HuH-7 (cell line): ENCODE measurements around the gene HYI.

ENCODE experiments used
- DNase-seq: peaks from one replicate; pipeline ENCODE4 v3.0.0; 2011; ENCODE audit warnings: low spot score

The HYI gene

DNA sequence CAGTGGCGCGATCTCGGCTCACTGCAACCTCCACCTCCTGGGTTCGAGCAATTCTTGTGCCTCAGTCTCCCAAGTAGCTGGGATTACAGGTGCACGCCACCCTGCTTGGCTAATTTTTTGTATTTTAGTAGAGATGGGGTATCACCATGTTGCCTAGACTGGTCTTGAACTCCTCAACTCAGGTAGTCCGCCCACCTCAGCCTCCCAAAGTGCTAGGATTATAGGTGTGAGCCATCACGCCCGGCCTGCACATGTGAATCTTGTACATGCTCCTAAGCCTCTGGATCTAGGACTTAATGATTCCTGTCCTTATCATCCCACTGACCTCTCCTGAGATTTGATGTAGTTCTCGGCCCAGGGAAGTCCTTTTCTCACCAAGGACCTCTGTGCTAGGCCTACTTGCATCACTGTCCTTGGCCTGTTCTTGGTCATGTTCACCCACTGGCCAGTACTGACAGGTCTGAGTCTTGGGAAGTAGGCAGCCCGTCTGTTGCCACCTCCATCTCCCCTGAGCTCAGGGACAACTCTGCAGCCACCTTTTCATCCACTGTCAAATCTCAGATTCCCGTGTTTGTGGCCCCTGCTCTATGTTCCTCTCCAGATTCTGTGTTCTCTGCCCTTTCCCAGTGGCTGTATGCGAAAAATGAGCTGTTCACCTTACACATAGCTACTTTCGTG is 9.4 kb downstream of the HYI start:
- no peak for DNase-seq

DNA sequence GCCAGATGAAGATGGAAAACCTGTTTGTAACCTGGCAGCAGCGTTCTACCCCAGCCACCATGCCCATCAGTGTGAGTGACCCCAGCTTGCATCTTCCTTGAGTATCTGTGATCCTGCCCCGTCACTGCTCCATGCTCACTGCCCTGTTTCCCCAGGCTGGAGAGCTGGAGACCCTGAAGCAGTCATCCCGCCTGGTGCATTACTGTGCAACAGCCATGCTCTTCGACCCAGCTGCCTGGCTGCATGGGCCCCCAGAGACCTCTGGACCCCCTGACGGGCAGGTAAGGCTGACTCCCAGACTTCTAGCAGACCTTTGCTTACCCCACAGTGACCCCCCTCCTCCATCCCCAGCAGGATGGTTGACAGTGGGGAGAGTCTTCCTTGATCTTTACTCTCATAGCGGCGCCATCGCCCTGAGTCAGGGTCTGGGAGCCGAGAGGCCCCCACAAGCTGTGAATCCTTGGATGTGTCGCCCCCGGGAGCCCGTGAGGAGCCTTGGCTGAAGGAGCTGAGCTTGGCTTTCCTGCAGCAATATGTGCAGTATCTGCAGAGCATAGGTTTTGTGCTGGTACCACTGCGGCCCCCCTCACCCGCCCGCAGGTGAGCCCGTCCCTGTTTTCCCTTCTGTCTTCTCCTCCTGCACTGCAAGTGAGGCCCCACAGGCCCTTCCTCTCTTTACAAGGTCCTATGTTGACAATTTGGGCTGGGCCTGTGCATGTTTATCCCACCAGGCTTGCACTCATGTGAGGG is 10.4 kb downstream of the HYI start:
- DNase-seq: no peak

DNA sequence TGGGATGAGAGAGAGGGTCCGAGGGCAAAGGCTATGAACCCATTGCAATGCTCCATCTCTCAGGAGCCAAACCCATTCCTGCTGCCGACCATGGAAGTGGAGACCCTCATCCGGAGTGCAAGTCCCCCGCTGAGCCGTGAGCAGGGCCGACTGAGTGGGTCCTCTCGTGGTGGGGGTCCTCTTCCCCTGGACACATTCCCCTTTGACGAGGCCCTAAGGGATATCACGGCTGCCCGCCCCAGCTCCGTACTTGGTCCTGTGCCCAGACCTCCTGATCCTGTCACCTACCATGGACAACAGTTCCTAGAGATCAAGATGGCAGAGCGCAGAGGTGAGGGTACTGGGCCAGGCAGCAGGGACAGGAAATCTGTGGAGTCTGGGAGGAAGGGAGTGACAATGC is 11.0 kb downstream of the HYI start:
- DNase-seq: no peak

DNA sequence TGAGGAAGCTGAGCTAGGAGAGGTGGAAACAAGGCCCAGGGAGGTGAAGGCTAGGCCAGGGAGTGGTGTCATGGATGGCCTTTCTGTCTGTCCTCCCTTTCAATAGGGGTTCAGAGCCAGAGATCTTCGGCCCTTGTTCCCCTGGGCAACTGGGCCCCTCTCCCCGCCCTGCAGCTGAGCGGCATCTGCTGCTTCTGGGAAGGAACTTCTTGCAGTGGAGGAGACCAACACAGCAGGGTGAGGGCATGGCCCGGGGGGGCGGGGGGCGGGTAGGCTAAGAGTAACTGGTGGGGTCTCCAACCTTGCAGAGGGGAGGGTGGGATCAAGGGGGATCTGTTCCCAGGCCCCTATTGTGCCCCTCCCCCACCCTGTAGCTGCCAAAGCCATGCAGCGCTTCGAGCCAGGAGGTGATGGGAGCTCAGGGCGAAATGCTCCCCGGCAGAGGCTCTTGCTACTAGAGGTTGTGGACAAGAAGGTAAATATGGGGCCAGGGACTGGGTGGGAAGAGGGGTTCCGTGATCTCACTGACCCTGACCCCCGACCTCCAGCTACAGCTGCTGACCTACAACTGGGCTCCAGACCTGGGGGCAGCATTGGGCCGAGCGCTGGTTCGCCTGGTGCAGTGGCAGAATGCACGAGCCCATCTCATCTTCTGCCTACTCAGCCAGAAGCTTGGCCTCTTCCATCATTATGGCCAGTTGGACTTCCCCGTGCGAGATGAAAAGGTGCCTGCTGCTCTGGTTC is 11.7 kb downstream of the HYI start:
- no peak for DNase-seq

DNA sequence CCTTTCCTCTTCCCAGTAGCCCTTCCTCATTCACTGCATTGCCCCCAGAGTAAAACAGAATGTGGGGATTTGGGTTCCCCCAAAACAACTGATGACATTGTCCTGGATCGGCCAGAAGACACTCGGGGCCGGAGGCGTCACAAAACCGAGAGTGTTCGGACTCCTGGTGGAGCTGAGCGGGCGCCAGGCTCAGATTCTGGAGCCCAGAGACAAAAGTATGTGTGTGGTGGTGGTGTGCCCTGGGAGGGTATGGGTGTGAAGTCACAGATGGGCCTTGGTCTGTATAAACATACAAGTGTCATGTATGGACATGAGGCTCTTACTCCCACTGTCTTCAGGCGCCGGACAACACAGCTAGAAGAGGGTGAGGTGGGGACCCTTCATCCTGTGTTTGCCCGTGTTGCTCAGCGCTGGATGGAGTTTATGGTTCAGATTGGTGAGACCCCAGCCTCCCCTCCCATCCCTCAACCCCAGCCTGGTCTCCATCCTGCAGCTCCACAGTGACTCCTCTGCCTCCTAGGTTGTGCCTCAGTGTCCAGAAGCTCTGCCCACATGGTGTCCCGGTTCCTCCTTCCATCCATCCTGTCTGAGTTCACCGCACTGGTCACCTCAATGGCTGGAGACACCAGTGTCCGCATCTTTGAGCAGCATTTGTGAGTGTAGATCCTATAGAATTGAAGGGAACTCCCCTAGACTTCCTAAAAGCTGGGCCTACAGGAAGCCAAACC is 12.4 kb downstream of the HYI start:
- DNase-seq: no peak

DNA sequence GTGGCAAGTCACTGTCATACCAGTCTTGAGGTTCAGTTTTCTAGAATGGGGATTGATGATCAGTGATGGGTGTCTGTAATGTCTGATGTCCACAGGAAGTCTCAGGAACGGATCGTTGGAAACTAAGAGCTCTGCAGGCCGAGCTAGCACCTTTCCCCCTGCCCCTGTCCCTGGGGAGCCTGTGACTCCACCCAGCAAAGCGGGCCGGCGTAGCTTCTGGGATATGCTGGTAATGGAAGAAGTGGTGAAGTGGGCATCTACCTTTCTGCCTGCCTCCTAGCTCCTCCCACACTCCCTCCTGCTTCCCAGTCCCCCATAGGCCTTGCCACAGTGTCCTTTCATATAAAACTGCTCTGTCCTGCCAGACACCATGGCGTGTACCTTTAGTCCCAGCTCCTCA is 13.4 kb downstream of the HYI start:
- no peak for DNase-seq

DNA sequence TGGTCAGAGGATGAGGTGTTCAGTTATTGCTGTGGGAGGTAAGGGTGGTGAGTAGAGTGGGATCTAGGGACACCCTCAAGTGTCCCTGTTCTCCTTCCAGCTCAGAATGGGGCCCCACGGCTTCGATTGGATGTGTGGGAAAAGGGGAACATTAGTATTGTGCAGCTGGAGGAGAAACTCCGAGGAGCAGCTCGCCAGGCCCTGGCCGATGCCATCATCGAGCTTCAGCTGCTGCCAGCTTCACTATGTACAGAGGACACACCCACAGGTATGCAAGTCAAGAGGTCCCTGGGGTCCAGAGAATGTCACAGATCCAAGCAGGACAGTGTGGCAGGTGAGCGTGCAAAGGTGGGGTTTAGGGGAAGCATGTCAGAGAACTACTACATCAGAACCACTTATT is 13.9 kb downstream of the HYI start:
- no peak for DNase-seq

DNA sequence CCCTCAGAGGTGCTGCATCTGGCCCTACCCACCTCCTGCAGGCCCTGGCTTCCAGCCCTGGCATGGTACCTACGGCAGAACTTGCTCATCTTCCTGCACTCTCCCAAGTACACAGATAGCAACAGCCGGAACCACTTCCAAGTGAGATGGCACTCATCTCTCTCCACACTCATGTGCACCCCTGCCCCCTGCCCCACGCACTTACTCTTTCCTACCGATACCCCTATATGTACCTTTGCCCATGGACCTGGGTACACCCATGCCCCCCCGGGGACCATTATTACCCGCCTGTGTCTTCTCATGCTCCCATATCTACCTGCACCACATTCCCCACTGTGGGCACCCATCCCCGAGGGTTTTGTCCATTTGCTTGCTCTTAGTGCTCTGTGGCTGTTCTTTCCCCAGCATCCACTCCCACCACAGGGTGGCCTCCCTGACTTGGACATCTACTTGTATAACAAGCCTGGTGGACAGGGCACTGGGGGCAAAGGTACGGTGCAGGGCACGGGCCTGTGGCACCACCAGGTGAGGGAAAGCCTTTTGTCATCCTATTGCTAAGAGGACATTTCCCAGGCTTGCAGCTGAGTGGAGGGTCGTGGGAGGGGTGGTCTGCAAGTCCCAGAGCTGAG is 14.7 kb downstream of the HYI start:
- no peak for DNase-seq

DNA sequence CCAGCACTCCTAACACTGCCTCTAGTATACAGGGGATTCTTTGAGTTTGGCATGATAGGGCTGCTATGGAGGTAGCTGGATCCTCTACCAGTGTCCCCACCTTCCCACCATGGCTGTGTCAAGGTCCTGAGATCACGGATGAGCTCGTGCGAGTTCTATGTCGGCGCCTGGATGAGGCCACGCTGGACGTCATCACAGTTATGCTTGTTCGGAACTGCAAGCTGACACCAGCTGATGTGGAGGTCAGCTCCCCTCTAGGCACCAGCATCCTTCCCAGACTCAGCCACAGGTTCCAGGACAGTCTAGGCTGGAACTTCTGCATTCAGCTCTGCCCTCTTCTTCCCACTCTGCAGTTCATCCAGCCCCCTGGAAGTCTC is 15.2 kb downstream of the HYI start:
- DNase-seq: no peak

DNA sequence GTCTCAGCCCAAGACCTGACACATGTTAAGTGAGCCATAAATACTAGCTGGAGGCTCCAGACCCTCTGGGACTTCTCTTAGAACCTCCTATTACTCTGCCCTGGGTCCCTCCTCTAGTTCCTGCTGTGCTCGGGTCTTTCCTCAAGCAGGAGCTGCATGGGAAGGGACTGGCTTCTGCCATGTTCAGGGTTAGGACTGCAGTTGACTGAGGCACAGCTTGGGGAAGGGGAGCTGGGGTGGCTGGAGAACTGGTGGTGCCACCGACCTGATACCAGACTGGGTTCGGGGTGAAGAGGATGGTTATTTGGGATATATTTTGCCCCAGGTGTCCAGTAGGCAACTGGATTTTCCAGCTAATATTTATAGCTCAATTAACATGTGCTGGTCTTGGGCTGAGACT is 15.7 kb downstream of the HYI start:
- DNase-seq: no peak

DNA sequence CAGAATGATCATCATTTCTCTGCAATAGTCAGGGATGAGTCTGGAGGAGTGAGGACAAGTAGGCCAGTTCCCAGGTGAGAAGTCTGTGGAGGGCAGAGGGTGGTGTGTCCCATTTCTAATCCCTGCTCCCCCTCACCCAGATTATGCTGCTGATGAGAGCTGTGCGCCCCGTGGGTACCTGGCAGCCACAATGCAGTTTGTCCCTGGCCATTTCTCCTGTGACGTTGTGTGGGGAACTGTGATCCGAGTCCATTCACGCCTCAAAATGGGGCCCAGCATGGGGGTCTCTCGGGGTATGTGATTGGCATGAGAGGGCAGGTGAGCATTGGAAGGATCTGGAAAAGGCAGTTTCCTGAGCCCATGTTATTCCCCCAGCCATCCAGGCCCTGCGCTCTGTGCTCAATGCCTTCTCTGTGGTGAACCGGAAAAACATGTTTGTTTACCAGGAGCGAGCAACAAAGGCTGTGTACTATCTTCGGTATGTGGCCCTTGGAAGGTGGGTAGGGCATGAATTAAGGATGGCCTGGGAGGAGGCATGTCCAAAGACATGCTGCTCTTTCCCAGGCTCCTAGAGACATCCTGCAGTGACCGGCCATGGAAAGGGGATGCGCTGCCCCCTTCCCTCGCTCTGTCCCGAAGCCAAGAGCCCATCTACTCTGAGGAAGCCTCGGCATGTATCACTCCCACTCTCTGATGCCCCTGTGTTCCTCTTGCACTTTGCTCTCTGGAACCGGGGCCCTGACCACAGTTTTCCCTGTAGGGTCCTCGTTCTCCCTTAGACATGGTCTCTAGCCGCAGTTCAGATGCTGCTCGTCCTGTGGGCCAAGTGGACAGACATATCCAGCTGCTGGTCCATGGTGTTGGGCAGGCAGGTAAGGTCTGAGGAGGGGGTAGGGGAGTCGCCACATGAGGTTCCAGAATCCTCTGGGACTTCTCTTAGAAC is 16.4 kb downstream of the HYI start:
- no peak for DNase-seq

DNA sequence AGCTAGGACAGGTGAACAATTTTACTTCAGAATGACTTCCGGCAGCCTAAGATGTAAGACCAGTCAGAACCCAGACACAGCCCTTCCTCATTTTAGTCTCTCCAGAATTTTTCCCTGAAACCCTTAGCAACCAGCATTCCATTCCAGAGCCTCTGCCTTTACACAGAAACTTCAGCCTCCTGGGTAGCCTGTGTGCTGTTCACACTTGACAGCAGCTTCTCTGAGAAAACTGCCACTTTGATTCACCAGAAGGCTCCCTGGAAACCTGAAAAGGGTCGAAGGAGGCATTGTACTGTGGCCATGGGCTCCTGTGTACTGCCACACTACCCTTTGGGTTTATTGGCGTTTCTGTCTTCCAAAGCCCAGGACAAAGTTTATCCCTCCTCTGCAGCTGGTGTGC is 17.4 kb downstream of the HYI start:
- DNase-seq: no peak

DNA sequence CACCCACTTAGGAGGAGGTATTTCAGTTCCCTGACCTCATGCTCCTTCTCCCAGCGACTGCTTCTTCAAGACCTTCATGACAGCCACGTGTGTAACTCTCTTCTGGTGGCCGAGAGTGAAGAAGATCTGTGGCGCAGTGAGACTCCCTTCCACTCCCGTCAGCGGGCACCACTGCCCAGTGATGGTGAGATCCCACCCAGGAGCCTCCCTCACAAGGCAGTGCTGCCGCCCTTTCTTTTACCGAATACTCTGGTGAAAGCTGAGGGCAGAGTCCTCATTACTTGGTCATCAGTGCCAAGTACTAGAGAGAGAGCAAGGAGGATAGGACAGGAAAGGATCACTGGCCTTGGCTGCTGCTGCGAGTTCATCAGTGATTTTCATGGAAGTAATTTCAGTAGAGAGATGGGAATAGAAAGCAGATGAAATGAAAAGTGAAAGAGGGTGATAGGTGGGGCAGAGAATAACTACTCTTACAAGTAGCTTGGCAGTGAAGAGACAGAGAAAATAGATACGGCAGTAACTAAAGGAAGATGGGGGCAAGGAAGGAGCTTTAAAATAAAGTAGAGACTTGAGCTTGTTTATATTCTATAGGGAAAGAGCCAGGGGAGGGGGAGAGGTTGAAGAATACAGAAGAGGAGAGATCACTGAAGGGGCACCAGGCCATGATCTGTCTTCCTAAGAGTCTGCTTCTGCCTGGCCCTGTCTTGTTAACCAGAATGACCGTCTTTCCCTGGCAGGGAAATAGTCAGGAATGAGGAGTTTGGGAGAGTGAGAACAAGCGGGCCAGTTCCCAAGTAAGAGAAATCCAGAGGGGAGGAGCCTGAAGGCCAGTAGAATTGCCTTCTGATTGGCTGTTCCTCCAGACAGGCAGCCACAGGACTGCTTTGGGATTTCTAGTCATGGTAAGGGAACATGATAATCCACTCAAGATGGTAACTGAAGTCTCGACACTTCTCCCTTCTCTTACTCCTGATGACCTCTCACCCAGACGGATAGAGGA is 18.3 kb downstream of the HYI start:
- no peak for DNase-seq

DNA sequence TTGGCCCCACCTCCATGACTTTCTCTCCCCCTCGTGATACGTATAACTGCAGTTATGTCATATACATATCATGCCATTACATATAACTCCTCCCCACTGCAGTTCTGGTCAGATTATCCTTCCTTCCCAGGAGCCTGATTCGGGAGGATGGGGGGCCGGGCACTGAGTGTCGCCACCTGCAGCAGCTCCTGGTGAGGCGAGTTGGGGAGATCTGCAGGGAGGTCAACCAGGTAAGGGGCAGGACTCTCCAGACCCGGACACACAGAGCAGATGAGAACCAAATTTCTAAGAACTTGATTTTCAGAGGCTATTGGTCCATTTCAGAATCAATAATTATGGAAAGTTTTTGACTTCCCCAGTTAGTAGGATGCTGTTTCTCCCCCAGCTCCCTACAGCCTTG is 19.5 kb downstream of the HYI start:
- no peak for DNase-seq

DNA sequence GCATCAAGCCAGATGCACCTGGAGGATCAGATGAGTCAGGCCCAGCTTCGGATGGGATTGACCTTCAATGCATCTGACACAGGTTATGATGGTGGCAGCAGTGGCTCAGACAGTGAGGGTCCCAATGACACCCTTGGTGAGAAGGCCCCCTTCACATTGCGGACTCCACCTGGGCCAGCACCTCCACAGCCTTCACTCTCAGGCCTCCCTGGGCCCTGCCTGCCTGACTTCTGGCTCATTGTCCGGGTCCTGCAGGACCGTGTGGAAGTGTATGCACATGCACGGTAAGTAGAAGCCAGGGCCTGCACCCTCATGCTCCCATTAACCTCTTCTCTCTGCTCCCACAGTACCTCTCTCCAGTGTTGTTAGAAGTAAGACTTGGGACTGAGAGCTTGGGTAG is 20.8 kb downstream of the HYI start:
- no peak for DNase-seq

DNA sequence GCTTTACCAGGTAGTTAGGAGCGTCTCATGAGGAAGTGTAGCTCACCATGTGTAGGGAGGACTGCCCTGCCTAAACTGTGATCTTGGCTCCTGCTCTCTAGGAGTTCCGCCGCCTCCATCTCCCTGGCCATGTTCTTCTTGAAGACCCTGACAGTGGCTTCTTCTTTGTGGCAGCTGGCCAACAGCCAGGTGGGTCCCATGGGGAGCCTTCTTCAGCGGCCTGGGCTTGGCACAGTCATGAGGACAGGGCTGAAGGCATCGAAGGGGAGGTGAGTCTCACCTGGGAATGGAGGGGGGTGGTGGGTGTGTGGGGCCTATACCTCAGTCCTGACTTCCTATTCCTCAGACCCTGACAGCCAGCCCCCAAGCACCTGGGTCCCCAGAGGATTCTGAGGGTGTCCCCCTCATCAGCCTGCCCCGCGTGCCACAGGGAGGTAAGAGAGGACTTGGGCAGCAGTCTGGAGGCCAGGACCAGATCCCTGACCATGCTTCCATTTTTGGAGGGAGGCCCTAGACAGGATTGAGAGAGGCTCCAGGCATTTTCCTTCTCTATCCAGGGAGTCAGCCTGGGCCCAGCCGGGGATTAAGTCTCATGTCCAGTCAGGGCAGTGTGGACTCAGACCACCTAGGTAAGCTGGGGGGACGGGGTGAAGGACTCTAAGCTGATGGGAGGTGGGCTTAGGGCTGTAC is 21.4 kb downstream of the HYI start:
- no peak for DNase-seq

DNA sequence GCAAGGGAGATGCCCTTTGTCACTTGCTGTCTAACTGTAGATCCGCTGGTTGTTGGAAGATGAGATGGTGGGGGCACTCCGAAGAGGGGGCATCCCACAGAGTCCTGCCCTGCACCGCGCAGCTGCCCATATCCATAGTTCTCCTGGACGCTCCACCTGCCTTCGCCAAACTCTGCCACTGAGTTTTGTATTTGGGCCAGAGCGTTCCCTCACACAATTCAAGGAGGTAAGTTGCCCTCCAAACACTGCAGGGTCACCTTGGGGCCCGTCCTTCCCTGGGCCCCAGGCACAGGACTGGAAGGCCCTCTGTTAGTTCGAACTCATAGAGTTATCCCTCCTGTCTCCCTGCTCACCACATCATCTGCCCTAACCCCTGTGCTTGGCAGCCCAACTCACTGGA is 22.1 kb downstream of the HYI start:
- DNase-seq: no peak

DNA sequence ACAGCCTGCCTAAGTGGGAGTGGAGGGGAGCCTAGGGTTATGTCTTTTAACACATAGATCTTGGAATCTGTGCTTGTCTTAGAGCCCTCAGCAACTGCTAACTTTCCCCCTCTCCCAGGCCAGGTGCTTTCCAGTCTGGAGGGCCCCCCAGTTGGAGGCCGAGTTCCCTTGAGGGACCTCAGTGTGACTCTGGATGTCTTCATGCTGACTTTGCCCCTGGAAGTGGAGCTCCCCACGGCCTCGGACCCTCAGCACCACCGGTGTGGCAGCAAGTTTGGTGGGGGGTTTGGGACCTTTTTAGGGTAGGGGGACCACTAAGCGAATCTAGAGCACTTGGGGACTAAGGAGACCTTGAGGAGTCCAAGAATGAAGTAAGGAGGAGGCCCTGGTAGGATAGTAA is 22.9 kb downstream of the HYI start:
- DNase-seq: no peak

DNA sequence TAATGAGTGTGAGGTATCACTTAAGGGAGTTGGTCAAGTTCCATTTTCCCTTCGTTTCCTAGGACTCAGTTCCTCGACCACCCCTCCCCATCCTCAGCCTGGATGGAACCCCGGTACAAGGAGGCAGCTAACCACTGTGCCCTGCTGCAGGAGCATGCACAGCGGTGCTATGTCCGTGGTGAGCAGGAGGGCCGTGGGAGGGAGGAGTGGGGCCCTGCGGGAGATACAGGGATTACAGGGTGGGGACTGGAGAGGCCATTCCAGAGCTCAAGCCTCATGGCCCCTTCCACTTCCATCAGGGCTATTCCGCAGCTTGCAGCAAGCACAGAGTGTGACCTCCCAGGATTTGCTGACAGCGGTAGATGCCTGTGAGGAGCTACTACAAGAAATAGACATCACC is 25.8 kb downstream of the HYI start:
- DNase-seq: no peak
